ENCODE measurements around the gene KCNK7.

- no peak for TF ChIP-seq POLR2A (IDR thresholded peaks at IDR 0.05)
- TF ChIP-seq CTCF (IDR thresholded peaks at IDR 0.05), result no peak
Observed at GRCh38 chr11:65589444-65590239, 6.0 kb downstream of the KCNK7 start.

Measured in body of pancreas (tissue), 4 donors.